Measurements from ENCODE around the gene CYTIP. TPM values are rescaled to one million over a fixed set of nuclear protein-coding genes. Genes with fewer than 3 reads are reported as not detected.

Gene CYTIP
- total and polyA plus RNA-seq, 2 of the 4 experiments (the other 2 are of a cell fraction), result not detected

DNA sequence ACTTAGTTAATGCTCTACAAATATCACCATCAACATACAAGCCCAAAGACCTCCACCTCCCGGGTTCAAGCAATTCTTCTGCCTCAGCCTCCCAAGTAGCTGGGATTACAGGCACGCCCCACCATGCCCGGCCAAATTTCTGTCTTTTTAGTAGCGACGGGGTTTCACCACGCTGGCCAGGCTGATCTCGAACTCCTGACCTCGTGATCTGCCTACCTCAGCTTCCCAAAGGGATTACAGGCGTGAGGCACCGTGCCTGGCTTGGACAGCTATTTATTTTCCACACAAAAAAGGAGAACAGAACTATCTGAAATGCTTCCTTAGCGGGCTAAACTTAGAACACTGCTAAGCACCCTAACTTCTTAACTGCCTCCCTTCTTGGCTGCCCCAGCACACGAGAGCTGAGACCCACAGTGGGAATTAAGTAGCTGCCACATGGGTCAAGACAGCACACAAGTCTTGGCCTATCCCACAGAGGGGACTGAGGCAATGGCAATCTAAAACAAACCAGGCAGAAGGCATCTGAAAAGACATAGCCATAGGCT, 24.8 kb downstream of the CYTIP start:
- H2BK120ac ChIP-seq (ENCODE audit: low read depth, low read length), result no peak overlapping the region
- BruUV-seq (replicated peaks), result no TSS peak
- dilution Hi-C loops (cut with HindIII; ENCODE audit: low sequenced_read_pairs, unreplicated experiment), result no loop called here

More for the DNA sequence above, 24.8 kb downstream of the CYTIP start:
- H3K4me1 ChIP-seq (ENCODE audit: control insufficient read depth, insufficient read depth, low read length), result no peaks in the 10 kb centered on the region
- no peaks in the 10 kb centered on the region for H3K27me3 ChIP-seq (ENCODE audit: control insufficient read depth, insufficient read depth, low read length)
- intact Hi-C loops (cut with micrococcal nuclease), result no loop called here
- no peak overlapping the region for H3K9ac ChIP-seq (ENCODE audit: low read depth, low read length)
- no peaks in the 10 kb centered on the region for H3K9me1 ChIP-seq (ENCODE audit: insufficient read depth, low read length)
- CTCF ChIA-PET, result interaction anchor here (0.7 kb wide), 1 partner anchor 54 kb away, joined by 3 read pairs; no protein-coding TSS in a partner anchor
- no peak overlapping the region for H3K14ac ChIP-seq (replicated peaks; ENCODE audit: low read depth, low read length)
- ATAC-seq (ENCODE audit: low read depth) (no peak), DNase-seq (no peak)
- no peak overlapping the region for H4K91ac ChIP-seq (ENCODE audit: insufficient read depth, low read depth, low read length)
- H2AK9ac ChIP-seq (replicated peaks; ENCODE audit: low read depth, low read length, poor library complexity), result no peak overlapping the region
- no peak overlapping the region for H3K4ac ChIP-seq (ENCODE audit: low read depth, low read length)
- no peak overlapping the region for H2BK15ac ChIP-seq (ENCODE audit: low read depth, low read length)
- H3K18ac ChIP-seq (ENCODE audit: low read depth, low read length), result no peak overlapping the region
- H4K8ac ChIP-seq (ENCODE audit: low read depth in 2 of 2, low read length in 2 of 2), result no peak overlapping the region
- no peak overlapping the region for H2AFZ ChIP-seq (replicated peaks; ENCODE audit: low read length, poor library complexity)
- no peak overlapping the region for H2AK5ac ChIP-seq (ENCODE audit: low read depth, low read length)
- 48% methylated on average over 10 of the region's 12 CpGs; no CpG with 5 or more reads in 1 of the 2 experiments for WGBS, 2 experiments (ENCODE audit: extremely low coverage in 2 of 2, insufficient read length in 1 of 2)
- H2BK5ac ChIP-seq (ENCODE audit: low read depth, low read length, poor library complexity, severe bottlenecking), result no peak overlapping the region
- no peaks in the 10 kb centered on the region for H3K36me3 ChIP-seq (ENCODE audit: control insufficient read depth, insufficient read depth, low read length)
- H3K4me3 ChIP-seq (ENCODE audit: insufficient read depth, low read depth, low read length), result no peak overlapping the region
- TF ChIP-seq MAZ (IDR thresholded peaks at IDR 0.05; ENCODE audit: borderline replicate concordance, low read depth, low read length), result no peak
- no peak for TF ChIP-seq RCOR1 (IDR thresholded peaks at IDR 0.05; ENCODE audit: insufficient replicate concordance, low read length)
- TF ChIP-seq MXI1 (IDR thresholded peaks at IDR 0.05; ENCODE audit: borderline replicate concordance, low read depth, low read length), result no peak
- TF ChIP-seq POLR2A (IDR thresholded peaks at IDR 0.05; ENCODE audit: low read depth, low read length), result no peak
- TF ChIP-seq BHLHE40 (IDR thresholded peaks at IDR 0.05; ENCODE audit: low read depth, low read length), result no peak
- no peak for TF ChIP-seq MAFK (IDR thresholded peaks at IDR 0.05; ENCODE audit: low read depth, low read length)
- no peak for TF ChIP-seq CHD1 (IDR thresholded peaks at IDR 0.05; ENCODE audit: low read depth, low read length)
- TF ChIP-seq, protein P1, sequence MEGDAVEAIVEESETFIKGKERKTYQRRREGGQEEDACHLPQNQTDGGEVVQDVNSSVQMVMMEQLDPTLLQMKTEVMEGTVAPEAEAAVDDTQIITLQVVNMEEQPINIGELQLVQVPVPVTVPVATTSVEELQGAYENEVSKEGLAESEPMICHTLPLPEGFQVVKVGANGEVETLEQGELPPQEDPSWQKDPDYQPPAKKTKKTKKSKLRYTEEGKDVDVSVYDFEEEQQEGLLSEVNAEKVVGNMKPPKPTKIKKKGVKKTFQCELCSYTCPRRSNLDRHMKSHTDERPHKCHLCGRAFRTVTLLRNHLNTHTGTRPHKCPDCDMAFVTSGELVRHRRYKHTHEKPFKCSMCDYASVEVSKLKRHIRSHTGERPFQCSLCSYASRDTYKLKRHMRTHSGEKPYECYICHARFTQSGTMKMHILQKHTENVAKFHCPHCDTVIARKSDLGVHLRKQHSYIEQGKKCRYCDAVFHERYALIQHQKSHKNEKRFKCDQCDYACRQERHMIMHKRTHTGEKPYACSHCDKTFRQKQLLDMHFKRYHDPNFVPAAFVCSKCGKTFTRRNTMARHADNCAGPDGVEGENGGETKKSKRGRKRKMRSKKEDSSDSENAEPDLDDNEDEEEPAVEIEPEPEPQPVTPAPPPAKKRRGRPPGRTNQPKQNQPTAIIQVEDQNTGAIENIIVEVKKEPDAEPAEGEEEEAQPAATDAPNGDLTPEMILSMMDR (conservative IDR thresholded peaks at IDR 0.05; ENCODE audit: low read depth, low read length), result no peak
- TF ChIP-seq FOS (IDR thresholded peaks at IDR 0.05; ENCODE audit: low read depth, low read length), result no peak
- in situ Hi-C loops (cut with MboI; ENCODE audit: low sequenced_read_pairs), result no loop called here
- no peaks in the 10 kb centered on the region for H3K79me1 ChIP-seq (ENCODE audit: low read depth in 1 of 2, low read length in 2 of 2)
- H3K27ac ChIP-seq (ENCODE audit: insufficient read depth, low read length), result no peak overlapping the region
- H4K20me1 ChIP-seq (ENCODE audit: insufficient read depth, low read length), result no peaks in the 10 kb centered on the region
- H3K23ac ChIP-seq (ENCODE audit: low read depth, low read length), result no peak overlapping the region
- H3K56ac ChIP-seq (ENCODE audit: extremely low read depth, insufficient read depth, low read length), result no peak overlapping the region
- H4K5ac ChIP-seq (ENCODE audit: low read depth, low read length), result no peak overlapping the region
- H3K9me3 ChIP-seq (ENCODE audit: control insufficient read depth, insufficient read depth, low read length), result no peaks in the 10 kb centered on the region
- no peak overlapping the region for H2BK20ac ChIP-seq (ENCODE audit: low read depth, low read length)
- POLR2A ChIA-PET (ENCODE audit: unreplicated experiment), result no interaction called here
- H3K4me2 ChIP-seq (ENCODE audit: low read depth, low read length), result no peak overlapping the region
